Esophagus squamous epithelium (tissue), 5 donors: ENCODE data around the gene RGS6. TPM values are rescaled to one million over a fixed set of nuclear protein-coding genes. Genes with fewer than 3 reads are reported as not detected.

ENCODE experiments used
- DNase-seq: peaks from one replicate; lab custom pipeline; 2025; lab: John Stamatoyannopoulos, UW
- H3K27ac ChIP-seq, 4 donors: fragments of 200-600 bp; sonication (generic); one replicate each; pipeline ENCODE4 v1.5.1; 2016 to 2019; ENCODE audit warnings: mild to moderate bottlenecking in 1 of 4
- H3K27me3 ChIP-seq, 4 donors: fragments of 200-600 bp; sonication (generic); 1 replicate in 3 of 4; 2 replicates in 1 of 4; pipeline versions ENCODE4 v1.5.1 to v1.6.0; 2017 to 2021; ENCODE audit warnings: antibody characterized with exemption in 1 of 4
- H3K36me3 ChIP-seq, 3 donors: fragments of 200-600 bp; sonication (generic); one replicate each; pipeline ENCODE4 v1.5.1; 2016 to 2019
- H3K4me1 ChIP-seq, 3 donors: fragments of 200-600 bp; sonication (generic); one replicate each; pipeline ENCODE4 v1.5.1; 2017 to 2019
- H3K4me3 ChIP-seq, 4 donors: fragments of 200-600 bp; sonication (generic); 1 replicate in 3 of 4; 2 replicates in 1 of 4; pipeline ENCODE4 v1.5.1; 2016 to 2019; ENCODE audit warnings: mild to moderate bottlenecking in 2 of 4, moderate library complexity in 1 of 4
- H3K9me3 ChIP-seq, 3 donors: fragments of 200-600 bp; sonication (generic); one replicate each; pipeline ENCODE4 v1.5.1; 2016 to 2019
- CTCF ChIP-seq, 6 experiments: fragments of 450-650 bp in 4 of 6; fragments of 200-600 bp in 2 of 6; sonication (generic) in 2 of 6; IDR thresholded peaks; one replicate each; pipeline ENCODE4 v1.5.1; 2016 to 2019; ENCODE audit warnings: antibody characterized with exemption in 6 of 6, mild to moderate bottlenecking in 4 of 6, moderate library complexity in 4 of 6
- POLR2A ChIP-seq, 4 donors: fragments of 450-650 bp; IDR thresholded peaks; one replicate each; pipeline ENCODE4 v1.6.1; 2017; ENCODE audit warnings: antibody characterized with exemption in 4 of 4, mild to moderate bottlenecking in 4 of 4, moderate library complexity in 3 of 4
- WGBS, 2 donors: methylation state at CpG; one replicate each; pipeline ENCODE4 v1.1.5; 2018; 5-methylcytosine and 5-hydroxymethylcytosine counted together
- intact Hi-C: fragments of 100-400 bp; cut with DNase I; formaldehyde crosslinking; loops from one replicate; pipeline ENCODE4 v1.15.0; 2022
- total RNA-seq, 4 donors: library from RNA; depleted of rRNA; stranded (reverse); fragments of >200 nt; gene quantifications; one replicate each; pipeline ENCODE4 v1.1.0, GENCODE V29; 2016
- donor health status: DM: yes; HTN: yes; CAD: no.

Gene RGS6
- total RNA-seq, 4 donors from 2014 or later, result 0.06 to 0.76 (median 0.66) TPM; not detected in 1

- H3K9me3 ChIP-seq, result no peaks in the 10 kb centered on the region
- no peaks in the 10 kb centered on the region for H3K36me3 ChIP-seq
- TF ChIP-seq POLR2A (IDR thresholded peaks at IDR 0.05), result no peak
- TF ChIP-seq CTCF (IDR thresholded peaks at IDR 0.05), result no peak
- intact Hi-C loops, result no loop called here
- no peak for DNase-seq
- 70 to 71% methylated on average over 8 of the region's 8 CpGs for WGBS, 2 donors
- no peak overlapping the region for H3K27ac ChIP-seq
- peaks cover 0 to 5% (median 2%) of the 10 kb centered on the region in 3 donors for H3K4me1 ChIP-seq
- no peaks in the 10 kb centered on the region for H3K27me3 ChIP-seq
- H3K4me3 ChIP-seq, result no peak overlapping the region
These were observed 676.4 kb downstream of the RGS6 start for GRCh38 chr14:72608391-72609204.

- intact Hi-C loops, result no loop called here
- no peak for TF ChIP-seq CTCF (IDR thresholded peaks at IDR 0.05)
- TF ChIP-seq POLR2A (IDR thresholded peaks at IDR 0.05), result no peak
- H3K27ac ChIP-seq, result no peak overlapping the region
- WGBS, 2 donors, result 89 to 96% methylated on average over 6 to 10 of the region's 12 CpGs
- H3K36me3 ChIP-seq, result no peaks in the 10 kb centered on the region
- H3K27me3 ChIP-seq, result no peaks in the 10 kb centered on the region
- DNase-seq, result no peak
- no peak overlapping the region for H3K4me3 ChIP-seq
- no peaks in the 10 kb centered on the region for H3K9me3 ChIP-seq
- peaks cover 0 to 10% (median 2%) of the 10 kb centered on the region in 3 donors for H3K4me1 ChIP-seq
These were observed 677.1 kb downstream of the RGS6 start for GRCh38 chr14:72609205-72609916.

- no peak for DNase-seq
These were observed 678.0 kb downstream of the RGS6 start for GRCh38 chr14:72610096-72610830.

GRCh38 chr14:72610831-72611200, 678.6 kb downstream of the RGS6 start:
- no peak for TF ChIP-seq POLR2A (IDR thresholded peaks at IDR 0.05)
- no peak for TF ChIP-seq CTCF (IDR thresholded peaks at IDR 0.05)
- Histone ChIP-seq H3K9me3 (no peaks in the 10 kb centered on the region), H3K4me3 (no peak overlapping the region), H3K27ac (no peak overlapping the region), H3K36me3 (no peaks in the 10 kb centered on the region), H3K4me1 (peaks cover 8 to 22% (median 12%) of the 10 kb centered on the region in 3 donors), H3K27me3 (no peaks in the 10 kb centered on the region)
- no CpG with 5 or more reads among the region's 2 CpGs for whole genome bisulfite sequencing, 2 donors
- no peak for DNase-seq
- intact Hi-C loops, result no loop called here

More at GRCh38 chr14:72610096-72610830, 678.0 kb downstream of the RGS6 start:
- Histone ChIP-seq H3K4me1 (peaks cover 4 to 16% (median 6%) of the 10 kb centered on the region in 3 donors), H3K27me3 (no peaks in the 10 kb centered on the region), H3K4me3 (no peak overlapping the region), H3K36me3 (no peaks in the 10 kb centered on the region), H3K9me3 (no peaks in the 10 kb centered on the region), H3K27ac (no peak overlapping the region)
- WGBS, 2 donors, result 64 to 76% methylated on average over 1 to 3 of the region's 12 CpGs
- TF ChIP-seq CTCF (IDR thresholded peaks at IDR 0.05), result no peak
- TF ChIP-seq POLR2A (IDR thresholded peaks at IDR 0.05), result no peak
- intact Hi-C loops, result no loop called here
